ENCODE results near the gene UQCRHL.

The UQCRHL gene

GRCh38 chr1:15771836-15772515 lies 35.5 kb downstream of the UQCRHL start:
- no peak overlapping the region for H3K4me3 ChIP-seq (ENCODE audit: low read depth, low read length)
- TF ChIP-seq ZNF112 (tag by site-specific recombination; IDR thresholded peaks at IDR 0.05) (no peak), ZNF239 (tag by site-specific recombination; IDR thresholded peaks at IDR 0.05) (no peak), BCL6B (tag by site-specific recombination; IDR thresholded peaks at IDR 0.05) (no peak), ZNF521 (tag by site-specific recombination; IDR thresholded peaks at IDR 0.05) (no peak)
- H3K9me3 ChIP-seq (ENCODE audit: control insufficient read depth, insufficient read depth, low read depth, low read length) = no peaks in the 10 kb centered on the region
- no peaks in the 10 kb centered on the region for H3K4me1 ChIP-seq (ENCODE audit: control insufficient read depth, insufficient read depth, low read length)
- no peak overlapping the region for H3K27ac ChIP-seq (ENCODE audit: extremely low read depth, low read depth, low read length)
- H3K36me3 ChIP-seq (ENCODE audit: control insufficient read depth in 2 of 2, insufficient read depth in 1 of 2, low read length in 2 of 2) = peaks cover 4 to 82% of the 10 kb centered on the region in 2 experiments; a peak in 2 of 3 replicates
- ChIA-PET POLR2A (no interaction called here), CTCF (interaction anchor here (0.7 to 2.2 kb wide), 4 partner anchors 20 to 238 kb away, joined by 3 to 5 read pairs (median 4); no protein-coding TSS in a partner anchor)

- Histone ChIP-seq H3K9me3 (ENCODE audit: control insufficient read depth, insufficient read depth, low read depth, low read length) (no peaks in the 10 kb centered on the region), H3K27ac (ENCODE audit: extremely low read depth, low read depth, low read length) (no peak overlapping the region), H3K36me3 (ENCODE audit: control insufficient read depth in 2 of 2, insufficient read depth in 1 of 2, low read length in 2 of 2) (peaks cover 4 to 79% of the 10 kb centered on the region in 2 experiments; a peak in 2 of 3 replicates), H3K4me3 (ENCODE audit: low read depth, low read length) (no peak overlapping the region), H3K4me1 (ENCODE audit: control insufficient read depth, insufficient read depth, low read length) (no peaks in the 10 kb centered on the region)
- TF ChIP-seq ZIC2 (tag by site-specific recombination; IDR thresholded peaks at IDR 0.05) (no peak), ZFHX2 (tag by site-specific recombination; conservative IDR thresholded peaks at IDR 0.05) (no peak), ZFP3 (tag by site-specific recombination; IDR thresholded peaks at IDR 0.05; ENCODE audit: low read depth) (no peak), INSM2 (tag by site-specific recombination; IDR thresholded peaks at IDR 0.05) (no peak), ZSCAN4 (tag by site-specific recombination; IDR thresholded peaks at IDR 0.05) (no peak), ZNF404 (tag by site-specific recombination; IDR thresholded peaks at IDR 0.05) (no peak), ZNF24 (tag by site-specific recombination; IDR thresholded peaks at IDR 0.05) (no peak)
- CTCF ChIA-PET = interaction anchor here (2.2 kb wide), 1 partner anchor 21 kb away, joined by 5 read pairs; no protein-coding TSS in a partner anchor
- POLR2A ChIA-PET = no interaction called here
Observed at GRCh38 chr1:15770313-15770962, 37.0 kb downstream of the UQCRHL start.

- Histone ChIP-seq H3K36me3 (ENCODE audit: control insufficient read depth in 2 of 2, insufficient read depth in 1 of 2, low read length in 2 of 2) (peaks cover 4 to 78% of the 10 kb centered on the region in 2 experiments; a peak in 2 of 3 replicates), H3K4me1 (ENCODE audit: control insufficient read depth, insufficient read depth, low read length) (no peaks in the 10 kb centered on the region), H3K9me3 (ENCODE audit: control insufficient read depth, insufficient read depth, low read depth, low read length) (no peaks in the 10 kb centered on the region), H3K4me3 (ENCODE audit: low read depth, low read length) (no peak overlapping the region), H3K27ac (ENCODE audit: extremely low read depth, low read depth, low read length) (no peak overlapping the region)
- ChIA-PET CTCF (no interaction called here), POLR2A (no interaction called here)
- peak; percentile 87 for TF ChIP-seq SCRT1 (tag by site-specific recombination; IDR thresholded peaks at IDR 0.05; ENCODE audit: borderline replicate concordance)
- TF ChIP-seq SCRT2 (tag by site-specific recombination; IDR thresholded peaks at IDR 0.05) = peak; percentile 92
- TF ChIP-seq ZNF292 (tag by site-specific recombination; IDR thresholded peaks at IDR 0.05; ENCODE audit: borderline replicate concordance, low read depth) = no peak
Observed at GRCh38 chr1:15768388-15768787, 39.1 kb downstream of the UQCRHL start.

Measured in HEK293 (cell line).